HepG2 (cell line): ENCODE data around the gene ZBTB22. TPM values are rescaled to one million over a fixed set of nuclear protein-coding genes. Genes with fewer than 3 reads are reported as not detected.
A peak's percentile ranks its signal among the peaks of the same experiment; 100 is the strongest.

Source experiments
- ATF5 ChIP-seq: sonication (generic); formaldehyde crosslinking; IDR thresholded peaks from 2 replicates; pipeline ENCODE4 v1.4.0; 2020; ENCODE audit warnings: mild to moderate bottlenecking, low read depth, missing genetic modification reagents
- CREM ChIP-seq, 2 experiments: sonication (generic) in 1 of 2; formaldehyde crosslinking in 1 of 2; IDR thresholded peaks; 2 replicates each; pipeline versions ENCODE4 v1.4.0 to v1.6.1; 2016 to 2020; ENCODE audit warnings: antibody characterized with exemption in 1 of 2, mild to moderate bottlenecking in 1 of 2, missing genetic modification reagents in 1 of 2
- EP300 ChIP-seq, 3 experiments: sonication (generic) in 1 of 3; formaldehyde crosslinking in 1 of 3; IDR thresholded peaks; 2 replicates each; pipeline versions ENCODE4 v1.5.1 to v1.6.1; 2011 to 2020; ENCODE audit warnings: low read depth in 2 of 3, low read length in 2 of 3, borderline replicate concordance in 1 of 3, improper control_type of control experiment in 1 of 3, mild to moderate bottlenecking in 1 of 3, missing genetic modification reagents in 1 of 3, moderate library complexity in 1 of 3
- FOXA3 ChIP-seq: IDR thresholded peaks from 2 replicates; pipeline ENCODE4 v1.6.1; 2016; ENCODE audit warnings: missing genetic modification reagents, missing compliant biosample characterization
- HMGA1 ChIP-seq: sonication (generic); formaldehyde crosslinking; conservative IDR thresholded peaks from 2 replicates; pipeline ENCODE4 v1.4.0; 2020; ENCODE audit warnings: missing genetic modification reagents
- PTBP1 ChIP-seq: fragments of 200-400 bp; formaldehyde crosslinking; IDR thresholded peaks from 2 replicates; pipeline ENCODE4 v1.6.1; 2018; ENCODE audit warnings: low read length, low read depth; ENCODE audit not compliant: poor library complexity, severe bottlenecking
- RFX5 ChIP-seq: IDR thresholded peaks from 2 replicates; pipeline ENCODE4 v1.6.1; 2011; ENCODE audit warnings: low read depth, low read length, improper control_type of control experiment
- SETDB1 ChIP-seq: sonication (generic); formaldehyde crosslinking; IDR thresholded peaks from 2 replicates; pipeline ENCODE4 v1.5.1; 2020; ENCODE audit warnings: missing genetic modification reagents, mild to moderate bottlenecking, borderline replicate concordance
- SRY ChIP-seq: sonication (generic); formaldehyde crosslinking; IDR thresholded peaks from 2 replicates; pipeline ENCODE4 v1.8.0; 2022; ENCODE audit warnings: mild to moderate bottlenecking, missing genetic modification reagents
- TOPORS ChIP-seq: sonication (generic); formaldehyde crosslinking; IDR thresholded peaks from 2 replicates; pipeline ENCODE4 v1.8.0; 2023; ENCODE audit warnings: mild to moderate bottlenecking, missing genetic modification reagents
- XBP1 ChIP-seq: sonication (generic); formaldehyde crosslinking; IDR thresholded peaks from 2 replicates; pipeline ENCODE4 v1.5.0; 2020; ENCODE audit warnings: missing genetic modification reagents
- ZFP36 ChIP-seq: fragments of 150-350 bp; IDR thresholded peaks from 2 replicates; pipeline ENCODE4 v1.6.1; 2018; ENCODE audit warnings: borderline replicate concordance, low read length, low read depth; ENCODE audit not compliant: partially characterized antibody
- ZFP91 ChIP-seq: sonication (generic); formaldehyde crosslinking; IDR thresholded peaks from 2 replicates; pipeline ENCODE4 v1.9.0; 2022; ENCODE audit warnings: missing genetic modification reagents, mild to moderate bottlenecking, borderline replicate concordance
- ZNF318 ChIP-seq: sonication (generic); formaldehyde crosslinking; IDR thresholded peaks from 2 replicates; pipeline ENCODE4 v1.4.0; 2020; ENCODE audit warnings: mild to moderate bottlenecking, missing genetic modification reagents
- ZNF576 ChIP-seq: sonication (generic); formaldehyde crosslinking; IDR thresholded peaks from 2 replicates; pipeline ENCODE4 v1.4.0; 2020; ENCODE audit warnings: mild to moderate bottlenecking, missing genetic modification reagents
- ZNF841 ChIP-seq: sonication (generic); formaldehyde crosslinking; IDR thresholded peaks from 2 replicates; pipeline ENCODE4 v1.8.1; 2023; ENCODE audit warnings: missing genetic modification reagents, borderline replicate concordance
- polyA plus RNA-seq, 8 experiments: library from polyadenylated mRNA; depleted of rRNA in 3 of 8; stranded (reverse) in 7 of 8; unstranded in 1 of 8; fragments of >200 nt; fragmentation: Illumina TruSeq in 4 of 8; extraction: Trizol in 4 of 8; gene quantifications; 2 replicates each; pipeline versions ENCODE4 v1.2.1 to v1.2.3, GENCODE V29; 2011 to 2016; ENCODE audit warnings: low read depth in 4 of 8, missing spikeins in 1 of 8, mixed read lengths in 1 of 8; ENCODE audit not compliant: insufficient read depth in 1 of 8
- total RNA-seq, 5 experiments: library from RNA; depleted of rRNA; stranded (reverse); fragments of >200 nt; fragmentation: Illumina TruSeq; extraction: Trizol; gene quantifications; 2 replicates each; pipeline ENCODE4 v1.2.3, GENCODE V29; 2016; ENCODE audit warnings: low read depth in 1 of 5

ZBTB22 gene
- total and polyA plus RNA-seq, 2 of the 13 experiments (the other 11 are each of a cell fraction or from before 2014, with no cell fraction given), result 8.0 to 10.6 TPM

GRCh38 chr6:33299237-33299944 lies 18.2 kb downstream of the ZBTB22 start (continued):
- no peak for TF ChIP-seq HMGA1 (CRISPR knock-in tag)
- no peak for TF ChIP-seq ZFP36
- 0 out of 2 replicates have a peak, but pooled peaks have one; percentile 28 for TF ChIP-seq RFX5
- no peak for TF ChIP-seq SETDB1 (CRISPR knock-in tag)
- peak; percentile 88 for TF ChIP-seq XBP1 (CRISPR knock-in tag)
- TF ChIP-seq ZNF841 (CRISPR knock-in tag), result peak; percentile 73; the same call in 1 of the 2 replicates
- peak; percentile 58; the same call in 1 of the 2 replicates for TF ChIP-seq SRY (CRISPR knock-in tag)
- TF ChIP-seq PTBP1, result peak; percentile 79
- TF ChIP-seq ZNF576 (CRISPR knock-in tag), result peak; percentile 87; the same call in 1 of the 2 replicates
- peak; percentile 63 for TF ChIP-seq ZNF318
- peak in 1 of 2 experiments; percentile 27; a peak in 1 of 4 replicates for TF ChIP-seq EP300 (IDR thresholded peaks at IDR 0.05; ENCODE audit: low read depth in 2 of 2, low read length in 2 of 2)
- 0 out of 2 replicates have a peak, but pooled peaks have one; percentile 37 for TF ChIP-seq EP300 (CRISPR knock-in tag; IDR thresholded peaks at IDR 0.05; ENCODE audit: borderline replicate concordance)
- TF ChIP-seq TOPORS (CRISPR knock-in tag), result no peak; the same call in 1 of the 2 replicates
- peak; percentile 94; the same call in 1 of the 2 replicates for TF ChIP-seq ZFP91 (CRISPR knock-in tag)
- TF ChIP-seq FOXA3 (CRISPR knock-in tag), result peak; percentile 69
- TF ChIP-seq CREM (IDR thresholded peaks at IDR 0.05), result 0 out of 2 replicates have a peak, but pooled peaks have one; percentile 62
- TF ChIP-seq CREM (CRISPR knock-in tag; IDR thresholded peaks at IDR 0.05), result no peak
- no peak for TF ChIP-seq ATF5 (CRISPR knock-in tag)
